ENCODE measurements around the gene DCP2.

DNA sequence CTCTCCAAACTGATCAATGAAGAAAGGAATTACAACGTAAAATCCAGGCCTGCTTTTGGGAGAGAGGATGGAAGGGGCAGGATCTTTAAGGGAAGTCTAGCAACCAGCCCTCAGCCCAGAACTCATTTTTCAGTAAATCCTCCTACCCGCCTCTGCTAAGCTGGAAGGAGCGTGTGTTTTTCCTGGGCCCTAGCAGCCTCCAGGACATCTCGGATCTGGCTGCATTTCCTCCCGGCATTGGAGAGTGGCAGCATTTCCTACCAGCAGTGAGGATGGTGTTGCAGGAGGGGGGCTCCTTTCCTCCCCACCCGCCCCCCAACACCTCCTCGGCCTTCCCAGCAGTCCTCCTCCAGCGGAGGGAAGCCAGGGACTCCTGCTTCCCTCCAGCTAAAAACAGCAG, 54.5 kb downstream of the DCP2 start:
- TF ChIP-seq, protein P1, sequence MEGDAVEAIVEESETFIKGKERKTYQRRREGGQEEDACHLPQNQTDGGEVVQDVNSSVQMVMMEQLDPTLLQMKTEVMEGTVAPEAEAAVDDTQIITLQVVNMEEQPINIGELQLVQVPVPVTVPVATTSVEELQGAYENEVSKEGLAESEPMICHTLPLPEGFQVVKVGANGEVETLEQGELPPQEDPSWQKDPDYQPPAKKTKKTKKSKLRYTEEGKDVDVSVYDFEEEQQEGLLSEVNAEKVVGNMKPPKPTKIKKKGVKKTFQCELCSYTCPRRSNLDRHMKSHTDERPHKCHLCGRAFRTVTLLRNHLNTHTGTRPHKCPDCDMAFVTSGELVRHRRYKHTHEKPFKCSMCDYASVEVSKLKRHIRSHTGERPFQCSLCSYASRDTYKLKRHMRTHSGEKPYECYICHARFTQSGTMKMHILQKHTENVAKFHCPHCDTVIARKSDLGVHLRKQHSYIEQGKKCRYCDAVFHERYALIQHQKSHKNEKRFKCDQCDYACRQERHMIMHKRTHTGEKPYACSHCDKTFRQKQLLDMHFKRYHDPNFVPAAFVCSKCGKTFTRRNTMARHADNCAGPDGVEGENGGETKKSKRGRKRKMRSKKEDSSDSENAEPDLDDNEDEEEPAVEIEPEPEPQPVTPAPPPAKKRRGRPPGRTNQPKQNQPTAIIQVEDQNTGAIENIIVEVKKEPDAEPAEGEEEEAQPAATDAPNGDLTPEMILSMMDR (IDR thresholded peaks at IDR 0.05), result no peak
- TF ChIP-seq EP300 (IDR thresholded peaks at IDR 0.05) (no peak), POLR2A (IDR thresholded peaks at IDR 0.05) (no peak), POLR2AphosphoS5 (IDR thresholded peaks at IDR 0.05) (no peak)

All from suprapubic skin (tissue), 4 donors.